K562 (cell line): ENCODE results near the gene C11orf91. TPM values are rescaled to one million over a fixed set of nuclear protein-coding genes. Genes with fewer than 3 reads are reported as not detected.

Experiments used
- ATAC-seq: fragments of 200-7000 bp; cut with Tn5 transposase; 3 replicates; pipeline ENCODE4 v1.9.1; 2020; ENCODE audit warnings: moderate library complexity
- BruUV-seq: library from RNA; stranded (reverse); fragments of 400-500 nt; replicated peaks from 2 replicates; lab custom pipeline; 2021; lab: Mats Ljungman, UMichigan
- CTCF ChIA-PET: fragments of 300-600 bp; formaldehyde crosslinking; extraction: SDS; loops from one replicate; lab custom pipeline; 2021; ENCODE audit warnings: low intra/inter-chr PET ratio; lab: Yijun Ruan, JAX
- POLR2A ChIA-PET: fragments of 300-600, 350-650 bp; sonication (Branson Sonifier 250); formaldehyde crosslinking; extraction: SDS; loops from one replicate; lab custom pipeline; 2021; ENCODE audit warnings: antibody characterized with exemption, inconsistent platforms; lab: Yijun Ruan, JAX
- DNase-seq, 4 experiments: peaks; one replicate each; pipeline versions ENCODE4 v3.0.0 to v3.0.0-alpha.2; 2011 to 2018; ENCODE audit warnings: low spot score in 3 of 4, mixed read lengths in 3 of 4; ENCODE audit errors: extremely low read depth in 1 of 4
- FAIRE-seq: peaks from 2 replicates; lab custom pipeline; 2011; peaks lifted over from hg19 to GRCh38; lab: Jason Lieb, UNC
- H2AFZ ChIP-seq: 2 replicates; pipeline ENCODE4 v1.6.0; 2011; ENCODE audit warnings: low read depth, low read length, control low read depth, inconsistent platforms
- H3K27ac ChIP-seq: fragments of 200-600 bp; 3 replicates; pipeline ENCODE4 v1.8.0; 2011; ENCODE audit warnings: low read depth, mild to moderate bottlenecking, control low read depth, inconsistent platforms, low read length, moderate library complexity, mixed read lengths; ENCODE audit errors: extremely low read depth
- H3K27me3 ChIP-seq, 2 experiments: fragments of 300-600 bp in 1 of 2; 2 replicates in 1 of 2; 3 replicates in 1 of 2; pipeline versions ENCODE4 v1.6.0 to v1.8.0; 2011; ENCODE audit warnings: inconsistent platforms in 2 of 2, low read length in 2 of 2, mild to moderate bottlenecking in 1 of 2, mixed read lengths in 1 of 2, moderate library complexity in 1 of 2; ENCODE audit not compliant: control insufficient read depth in 2 of 2, insufficient read depth in 2 of 2
- H3K36me3 ChIP-seq: fragments of 300-600 bp; 3 replicates; pipeline ENCODE4 v1.8.0; 2011; ENCODE audit warnings: mild to moderate bottlenecking, low read length, inconsistent platforms; ENCODE audit not compliant: control insufficient read depth, insufficient read depth
- H3K4me1 ChIP-seq, 2 experiments: fragments of 200-600 bp in 1 of 2; replicated peaks in 1 of 2; 2 replicates in 1 of 2; 3 replicates in 1 of 2; pipeline versions ENCODE4 v1.5.1 to v1.8.0; 2011; ENCODE audit warnings: inconsistent platforms in 2 of 2, low read length in 2 of 2, mild to moderate bottlenecking in 1 of 2, mixed read lengths in 1 of 2, moderate library complexity in 1 of 2; ENCODE audit not compliant: control insufficient read depth in 2 of 2, insufficient read depth in 2 of 2
- H3K4me2 ChIP-seq: 2 replicates; pipeline ENCODE4 v1.6.1; 2011; ENCODE audit warnings: low read length, control low read depth, inconsistent platforms, mixed read lengths; ENCODE audit not compliant: insufficient read depth
- H3K4me3 ChIP-seq: fragments of 200-600 bp; sonication (generic), shearing (Covaris generic); 2 replicates; pipeline ENCODE4 v1.5.1; 2016; ENCODE audit warnings: control low read depth, inconsistent platforms
- H3K79me2 ChIP-seq: fragments of 200-600 bp; 3 replicates; pipeline ENCODE4 v1.8.0; 2011; ENCODE audit warnings: low read length, inconsistent platforms; ENCODE audit not compliant: control insufficient read depth, insufficient read depth
- H3K9ac ChIP-seq, 2 experiments: 2 replicates each; pipeline versions ENCODE4 v1.6.0 to v1.6.1; 2011; ENCODE audit warnings: low read depth in 2 of 2, low read length in 2 of 2, control low read depth in 1 of 2, inconsistent platforms in 1 of 2, mild to moderate bottlenecking in 1 of 2, mixed read lengths in 1 of 2; ENCODE audit not compliant: insufficient read depth in 1 of 2
- H3K9me1 ChIP-seq: one replicate; pipeline ENCODE4 v1.6.0; 2011; ENCODE audit warnings: inconsistent platforms, mild to moderate bottlenecking, low read length, moderate library complexity; ENCODE audit not compliant: control insufficient read depth, insufficient read depth
- H3K9me3 ChIP-seq: replicated peaks from 2 replicates; pipeline ENCODE4 v1.5.1; 2011; ENCODE audit warnings: low read depth, low read length, inconsistent platforms; ENCODE audit not compliant: control insufficient read depth, insufficient read depth
- H4K20me1 ChIP-seq: replicated peaks from 2 replicates; pipeline ENCODE4 v1.6.1; 2011; ENCODE audit warnings: low read length, inconsistent platforms, mixed read lengths; ENCODE audit not compliant: control insufficient read depth, insufficient read depth
- ATF1 ChIP-seq, 2 experiments: fragments of 450-650 bp in 1 of 2; IDR thresholded peaks; 2 replicates each; pipeline ENCODE4 v1.6.1; 2016; ENCODE audit warnings: missing compliant biosample characterization in 1 of 2, missing genetic modification characterization in 1 of 2
- CBFA2T2 ChIP-seq: fragments of 450-650 bp; conservative IDR thresholded peaks from 2 replicates; pipeline ENCODE4 v1.6.1; 2017; ENCODE audit warnings: mild to moderate bottlenecking
- DNMT1 ChIP-seq: fragments of 450-650 bp; IDR thresholded peaks from 2 replicates; pipeline ENCODE4 v1.6.1; 2016; ENCODE audit warnings: antibody characterized with exemption, mild to moderate bottlenecking
- ETS2 ChIP-seq: IDR thresholded peaks from 2 replicates; pipeline ENCODE4 v1.6.1; 2016; ENCODE audit warnings: borderline replicate concordance, missing genetic modification characterization, mild to moderate bottlenecking, moderate library complexity, missing compliant biosample characterization; ENCODE audit not compliant: poor library complexity, severe bottlenecking
- GATAD2B ChIP-seq: fragments of 450-650 bp; IDR thresholded peaks from 2 replicates; pipeline ENCODE4 v1.6.1; 2017; ENCODE audit warnings: mild to moderate bottlenecking, borderline replicate concordance
- GTF2A2 ChIP-seq: IDR thresholded peaks from 2 replicates; pipeline ENCODE4 v1.6.1; 2016; ENCODE audit warnings: mild to moderate bottlenecking, missing genetic modification characterization, missing compliant biosample characterization
- HMBOX1 ChIP-seq: sonication (generic); IDR thresholded peaks from 2 replicates; pipeline ENCODE4 v1.6.1; 2016
- JUN ChIP-seq, 2 experiments: sonication (generic) in 1 of 2; formaldehyde crosslinking in 1 of 2; IDR thresholded peaks; 2 replicates each; pipeline versions ENCODE4 v1.6.1 to v1.8.0; 2012 to 2022; ENCODE audit warnings: borderline replicate concordance in 2 of 2, mild to moderate bottlenecking in 2 of 2, improper control_type of control experiment in 1 of 2, low read depth in 1 of 2, low read length in 1 of 2, missing genetic modification reagents in 1 of 2
- MBD1 ChIP-seq: fragments of 250-450 bp; sonication (Bioruptor Pico); IDR thresholded peaks from 2 replicates; pipeline ENCODE4 v1.8.0; 2022; ENCODE audit warnings: inconsistent platforms
- MYBL2 ChIP-seq, 2 experiments: fragments of 450-650 bp in 1 of 2; sonication (generic) in 1 of 2; formaldehyde crosslinking in 1 of 2; IDR thresholded peaks; 2 replicates each; pipeline versions ENCODE4 v1.6.1 to v1.8.1; 2017 to 2022; ENCODE audit warnings: borderline replicate concordance in 1 of 2, inconsistent platforms in 1 of 2, low read depth in 1 of 2, mild to moderate bottlenecking in 1 of 2, missing genetic modification reagents in 1 of 2, moderate library complexity in 1 of 2
- POLR3G ChIP-seq: IDR thresholded peaks from 2 replicates; pipeline ENCODE4 v1.6.1; 2011; ENCODE audit not compliant: insufficient read length, insufficient replicate concordance; ENCODE audit errors: extremely low read depth
- SMARCE1 ChIP-seq: fragments of 450-650 bp; IDR thresholded peaks from 2 replicates; pipeline ENCODE4 v1.7.1; 2016; ENCODE audit warnings: mild to moderate bottlenecking
- SNAPC5 ChIP-seq: fragments of 250-450 bp; sonication (Bioruptor Pico); IDR thresholded peaks from 2 replicates; pipeline ENCODE4 v1.8.0; 2021; ENCODE audit warnings: moderate library complexity, mild to moderate bottlenecking, inconsistent platforms
- SNIP1 ChIP-seq: fragments of 450-650 bp; IDR thresholded peaks from 2 replicates; pipeline ENCODE4 v1.7.1; 2017; ENCODE audit warnings: low read depth, mild to moderate bottlenecking
- SRSF9 ChIP-seq: fragments of 200-400 bp; formaldehyde crosslinking; IDR thresholded peaks from 2 replicates; pipeline ENCODE4 v1.6.1; 2017; ENCODE audit warnings: low read depth, low read length, borderline replicate concordance
- STAT6 ChIP-seq: sonication (generic); formaldehyde crosslinking; IDR thresholded peaks from 2 replicates; pipeline ENCODE4 v1.8.1; 2023; ENCODE audit warnings: mild to moderate bottlenecking, missing genetic modification reagents
- TRIM24 ChIP-seq, 2 experiments: fragments of 450-650 bp; IDR thresholded peaks; 2 replicates each; pipeline ENCODE4 v1.6.1; 2016
- ZNF140 ChIP-seq: fragments of 250-450 bp; sonication (Bioruptor Pico); IDR thresholded peaks from 2 replicates; pipeline ENCODE4 v1.8.0; 2021; ENCODE audit warnings: moderate library complexity, mild to moderate bottlenecking, inconsistent platforms
- WGBS: fragments of 100-300 bp; shearing (Covaris generic); methylation state at CpG from one replicate; pipeline ENCODE4 v1.1.6; 2016; ENCODE audit warnings: low coverage, mixed read lengths; ENCODE audit not compliant: insufficient coverage; ENCODE audit errors: missing lambda C conversion rate; 5-methylcytosine and 5-hydroxymethylcytosine counted together
- in situ Hi-C: fragments of 300-500 bp; cut with MboI; formaldehyde crosslinking; loops from 4 replicates; pipeline ENCODE4 v1.15.0; 2018; ENCODE audit warnings: inconsistent platforms, mixed read lengths
- intact Hi-C: fragments of 100-400 bp; cut with micrococcal nuclease; formaldehyde crosslinking; loops from 2 replicates; pipeline ENCODE4 v1.14.2; 2022
- polyA plus RNA-seq, 8 experiments: library from polyadenylated mRNA; depleted of rRNA in 4 of 8; stranded (reverse) in 5 of 8; unstranded in 3 of 8; fragments of >200 nt; fragmentation: Nextera tagmentation in 2 of 8; fragmentation: Illumina TruSeq in 1 of 8; extraction: Ambion mirVana in 2 of 8; extraction: Trizol in 1 of 8; gene quantifications; 2 replicates each; pipeline versions ENCODE4 v1.2.1 to v1.2.3, GENCODE V29; 2011 to 2014; ENCODE audit warnings: inconsistent platforms in 1 of 8, missing spikeins in 1 of 8
- total RNA-seq, 7 experiments: library from RNA; depleted of rRNA in 6 of 7; stranded (reverse); fragments of >200 nt in 6 of 7; fragmentation: Illumina TruSeq in 2 of 7; extraction: Trizol in 2 of 7; gene quantifications; 2 replicates each; pipeline versions ENCODE4 v1.2.1 to v1.2.3, GENCODE V29; 2011 to 2021; ENCODE audit warnings: low replicate concordance in 1 of 7

C11orf91 gene
- total and polyA plus RNA-seq, 9 of the 15 experiments (the other 6 are each of a cell fraction or from before 2014, with no cell fraction given) = not detected

GRCh38 chr11:33721426-33721825, 20.8 kb upstream of the C11orf91 start:
- Histone ChIP-seq H3K4me2 (no peak overlapping the region), H3K4me1 (peaks cover 24 to 36% of the 10 kb centered on the region in 2 experiments), H4K20me1 (peaks cover 30% of the 10 kb centered on the region), H3K4me3 (no peak overlapping the region), H3K27ac (no peak overlapping the region), H3K9me3 (no peaks in the 10 kb centered on the region), H3K9ac (no peak overlapping the region), H3K79me2 (peaks cover 57% of the 10 kb centered on the region), H3K36me3 (peaks cover 69% of the 10 kb centered on the region), H2AFZ (no peak overlapping the region), H3K27me3 (no peaks in the 10 kb centered on the region), H3K9me1 (peaks cover 10% of the 10 kb centered on the region)
- WGBS = 55% methylated on average over 1 of the region's 1 CpG
- intact Hi-C loops (no loop called here), in situ Hi-C loops (no loop called here)
- DNase-seq (no peak), ATAC-seq (no peak), FAIRE-seq (no peak)
- ChIA-PET CTCF (interaction anchor here (0.6 kb wide), 1 partner anchor 9 kb away, joined by 3 read pairs; no protein-coding TSS in a partner anchor), POLR2A (interaction anchor here (1.4 to 1.8 kb wide), 2 partner anchors 13 to 15 kb away, joined by 6 to 10 read pairs; partner anchors contain the start of gene CD59)
- BruUV-seq = no TSS peak
- TF ChIP-seq STAT6 (no peak), GTF2A2 (tag) (no peak), MBD1 (no peak), ATF1 (CRISPR knock-in tag; IDR thresholded peaks at IDR 0.05) (no peak), ATF1 (tag; IDR thresholded peaks at IDR 0.05) (no peak), GATAD2B (no peak), TRIM24 (IDR thresholded peaks at IDR 0.05) (no peak), SNIP1 (no peak), SNAPC5 (no peak), JUN (IDR thresholded peaks at IDR 0.05; ENCODE audit: borderline replicate concordance, low read depth, low read length) (no peak), JUN (CRISPR knock-in tag; IDR thresholded peaks at IDR 0.05; ENCODE audit: borderline replicate concordance) (no peak), SRSF9 (no peak), POLR3G (no peak), ETS2 (tag) (no peak), ZNF140 (no peak), SMARCE1 (no peak), MYBL2 (IDR thresholded peaks at IDR 0.05; ENCODE audit: low read depth) (no peak), MYBL2 (CRISPR knock-in tag; IDR thresholded peaks at IDR 0.05; ENCODE audit: borderline replicate concordance) (no peak), HMBOX1 (no peak), DNMT1 (no peak), CBFA2T2 (no peak)
